Hepatocyte (in vitro differentiated cells): ENCODE data around the gene RNPS1.

Source experiments
- EZH2 ChIP-seq: fragments of 200-600 bp; sonication (generic); IDR thresholded peaks from 2 replicates; pipeline ENCODE4 v1.6.1; 2016; ENCODE audit warnings: antibody characterized with exemption, mild to moderate bottlenecking, borderline replicate concordance
- TF ChIP-seq, protein P1 (sequence below): fragments of 200-600 bp; sonication (generic); IDR thresholded peaks from 2 replicates; pipeline ENCODE4 v1.5.1; 2016; ENCODE audit warnings: antibody characterized with exemption, mild to moderate bottlenecking; ENCODE audit not compliant: poor library complexity

DNA sequence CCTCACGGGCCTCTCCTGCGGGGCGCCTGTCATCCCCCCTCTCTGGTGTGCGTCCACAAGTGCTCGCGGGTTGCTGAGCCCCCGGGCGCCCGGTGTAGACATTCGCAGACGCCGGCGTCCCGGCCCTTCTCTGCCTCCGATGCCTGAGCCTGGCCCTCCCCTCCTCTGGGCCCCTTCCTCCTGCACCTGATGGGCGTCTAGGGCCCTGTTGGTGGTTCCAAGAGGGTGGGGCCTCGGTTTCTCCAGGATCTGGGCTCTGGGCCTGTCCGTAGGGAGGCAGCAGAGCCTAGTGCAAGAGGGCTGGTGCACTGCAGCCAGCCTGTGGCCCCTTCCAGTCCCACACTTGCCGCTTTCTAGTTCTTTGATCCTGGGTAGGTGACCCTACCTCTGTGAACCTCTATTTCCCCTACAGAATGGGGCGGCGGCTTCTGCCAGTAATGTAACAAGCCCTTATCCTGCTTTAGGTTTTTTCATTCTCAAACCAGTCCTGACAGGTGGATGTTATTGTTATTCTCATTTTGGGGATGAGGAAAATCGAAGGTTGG is 43.9 kb downstream of the RNPS1 start:
- TF ChIP-seq, protein P1, sequence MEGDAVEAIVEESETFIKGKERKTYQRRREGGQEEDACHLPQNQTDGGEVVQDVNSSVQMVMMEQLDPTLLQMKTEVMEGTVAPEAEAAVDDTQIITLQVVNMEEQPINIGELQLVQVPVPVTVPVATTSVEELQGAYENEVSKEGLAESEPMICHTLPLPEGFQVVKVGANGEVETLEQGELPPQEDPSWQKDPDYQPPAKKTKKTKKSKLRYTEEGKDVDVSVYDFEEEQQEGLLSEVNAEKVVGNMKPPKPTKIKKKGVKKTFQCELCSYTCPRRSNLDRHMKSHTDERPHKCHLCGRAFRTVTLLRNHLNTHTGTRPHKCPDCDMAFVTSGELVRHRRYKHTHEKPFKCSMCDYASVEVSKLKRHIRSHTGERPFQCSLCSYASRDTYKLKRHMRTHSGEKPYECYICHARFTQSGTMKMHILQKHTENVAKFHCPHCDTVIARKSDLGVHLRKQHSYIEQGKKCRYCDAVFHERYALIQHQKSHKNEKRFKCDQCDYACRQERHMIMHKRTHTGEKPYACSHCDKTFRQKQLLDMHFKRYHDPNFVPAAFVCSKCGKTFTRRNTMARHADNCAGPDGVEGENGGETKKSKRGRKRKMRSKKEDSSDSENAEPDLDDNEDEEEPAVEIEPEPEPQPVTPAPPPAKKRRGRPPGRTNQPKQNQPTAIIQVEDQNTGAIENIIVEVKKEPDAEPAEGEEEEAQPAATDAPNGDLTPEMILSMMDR: peak; percentile 31
- TF ChIP-seq EZH2: no peak
